ENCODE results near the gene AIFM2. TPM values are rescaled to one million over a fixed set of nuclear protein-coding genes. Genes with fewer than 3 reads are reported as not detected.
A peak's percentile ranks its signal among the peaks of the same experiment; 100 is the strongest.

AIFM2 gene
- total and polyA plus RNA-seq, 2 of the 13 experiments (the other 11 are each of a cell fraction or from before 2014, with no cell fraction given) = 20.3 to 29.5 TPM

- TF ChIP-seq REXO4 (CRISPR knock-in tag; IDR thresholded peaks at IDR 0.05; ENCODE audit: borderline replicate concordance) = no peak
- peak; percentile 75; the same call in 1 of the 2 replicates for TF ChIP-seq BCL6 (CRISPR knock-in tag; IDR thresholded peaks at IDR 0.05)
- no peak for TF ChIP-seq WIZ (CRISPR knock-in tag; IDR thresholded peaks at IDR 0.05)
- TF ChIP-seq TCF7 (IDR thresholded peaks at IDR 0.05; ENCODE audit: low read depth) = no peak
- TF ChIP-seq ATM (IDR thresholded peaks at IDR 0.05; ENCODE audit: borderline replicate concordance) = no peak
- no peak for TF ChIP-seq ZNF138 (CRISPR knock-in tag; IDR thresholded peaks at IDR 0.05; ENCODE audit: low read depth)
- no peak for TF ChIP-seq CREB3 (CRISPR knock-in tag; IDR thresholded peaks at IDR 0.05)
- TF ChIP-seq ZNF878 (CRISPR knock-in tag; IDR thresholded peaks at IDR 0.05) = no peak
- TF ChIP-seq SOX5 (CRISPR knock-in tag; IDR thresholded peaks at IDR 0.05; ENCODE audit: borderline replicate concordance) = peak; percentile 67; the same call in 1 of the 2 replicates
- TF ChIP-seq ZNF83 (CRISPR knock-in tag; IDR thresholded peaks at IDR 0.05; ENCODE audit: borderline replicate concordance) = no peak
- no peak for TF ChIP-seq MED8 (CRISPR knock-in tag; IDR thresholded peaks at IDR 0.05; ENCODE audit: insufficient replicate concordance)
- TF ChIP-seq MIXL1 (CRISPR knock-in tag; IDR thresholded peaks at IDR 0.05) = 0 out of 2 replicates have a peak, but pooled peaks have one; percentile 32
- no peak for TF ChIP-seq KDM3A (CRISPR knock-in tag; IDR thresholded peaks at IDR 0.05; ENCODE audit: low read depth)
- no peak for TF ChIP-seq FOXP1 (IDR thresholded peaks at IDR 0.05)
- TF ChIP-seq FOXP1 (CRISPR knock-in tag; IDR thresholded peaks at IDR 0.05) = no peak
- TF ChIP-seq CSRNP2 (CRISPR knock-in tag; conservative IDR thresholded peaks at IDR 0.05; ENCODE audit: low read depth) = no peak
- TF ChIP-seq ZNF430 (CRISPR knock-in tag; IDR thresholded peaks at IDR 0.05) = no peak
- TF ChIP-seq CEBPG (CRISPR knock-in tag; IDR thresholded peaks at IDR 0.05) = 0 out of 2 replicates have a peak, but pooled peaks have one; percentile 27
- peak; percentile 44; the same call in 1 of the 2 replicates for TF ChIP-seq ONECUT2 (CRISPR knock-in tag; IDR thresholded peaks at IDR 0.05)
- no peak for TF ChIP-seq TCF12 (IDR thresholded peaks at IDR 0.05)
- TF ChIP-seq TCF12 (CRISPR knock-in tag; IDR thresholded peaks at IDR 0.05) = no peak
- no peak for TF ChIP-seq MAFK (conservative IDR thresholded peaks at IDR 0.05 in 1 of 2, IDR thresholded peaks at IDR 0.05 in 1 of 2; ENCODE audit: low read length in 2 of 2)
- no peak for TF ChIP-seq SOX13 (IDR thresholded peaks at IDR 0.05)
- peak in 1 of 2 experiments; percentile 68; a peak in 1 of 4 replicates for TF ChIP-seq SOX13 (CRISPR knock-in tag; conservative IDR thresholded peaks at IDR 0.05 in 1 of 2, IDR thresholded peaks at IDR 0.05 in 1 of 2)
- TF ChIP-seq GLMP (CRISPR knock-in tag; IDR thresholded peaks at IDR 0.05; ENCODE audit: borderline replicate concordance) = no peak
- TF ChIP-seq SOX6 (IDR thresholded peaks at IDR 0.05) = no peak
- peak; percentile 43; the same call in 1 of the 2 replicates for TF ChIP-seq SOX6 (CRISPR knock-in tag; IDR thresholded peaks at IDR 0.05)
- no peak for TF ChIP-seq CEBPB (IDR thresholded peaks at IDR 0.05; ENCODE audit: borderline replicate concordance, low read depth, low read length)
- no peak for TF ChIP-seq ZNF773 (CRISPR knock-in tag; IDR thresholded peaks at IDR 0.05; ENCODE audit: borderline replicate concordance)
- no peak for TF ChIP-seq KAT2B (IDR thresholded peaks at IDR 0.05; ENCODE audit: borderline replicate concordance, low read depth, low read length)
Measured at GRCh38 chr10:70155255-70155838, 22.7 kb upstream of the AIFM2 start (continued).

All from HepG2 (cell line).